Karpas-422 (cell line): Measurements from ENCODE around the gene PIWIL4. TPM values are rescaled to one million over a fixed set of nuclear protein-coding genes. Genes with fewer than 3 reads are reported as not detected.

Experiments
- DNase-seq: peaks from one replicate; pipeline ENCODE4 v3.0.0-alpha.2; 2015
- H2AFZ ChIP-seq: fragments of 200-600 bp; sonication (generic); 2 replicates; pipeline ENCODE4 v1.6.1; 2014; ENCODE audit warnings: antibody characterized with exemption, low read length, mixed read lengths
- H3K27ac ChIP-seq: fragments of 200-600 bp; sonication (generic); 2 replicates; pipeline ENCODE4 v1.5.1; 2014; ENCODE audit warnings: mild to moderate bottlenecking, low read length, moderate library complexity
- H3K27me3 ChIP-seq: fragments of 200-600 bp; sonication (generic); 2 replicates; pipeline ENCODE4 v1.6.1; 2014; ENCODE audit warnings: low read length, mixed read lengths
- H3K36me3 ChIP-seq: fragments of 200-600 bp; sonication (generic); 2 replicates; pipeline ENCODE4 v1.6.1; 2014; ENCODE audit warnings: low read length, mixed read lengths; ENCODE audit not compliant: insufficient read depth
- H3K4me1 ChIP-seq: fragments of 200-600 bp; sonication (generic); 2 replicates; pipeline ENCODE4 v1.6.1; 2014; ENCODE audit warnings: mild to moderate bottlenecking, low read length, mixed read lengths
- H3K4me2 ChIP-seq: fragments of 200-600 bp; sonication (generic); 2 replicates; pipeline ENCODE4 v1.6.1; 2014; ENCODE audit warnings: low read length, low read depth, mild to moderate bottlenecking; ENCODE audit not compliant: poor library complexity, severe bottlenecking
- H3K4me3 ChIP-seq: fragments of 200-600 bp; sonication (generic); 2 replicates; pipeline ENCODE4 v1.5.1; 2014; ENCODE audit warnings: mild to moderate bottlenecking, antibody characterized with exemption, low read length, mixed read lengths
- H3K79me2 ChIP-seq: fragments of 200-600 bp; sonication (generic); 2 replicates; pipeline ENCODE4 v1.6.1; 2014; ENCODE audit warnings: mild to moderate bottlenecking, low read length, mixed read lengths
- H3K9ac ChIP-seq: fragments of 200-600 bp; sonication (generic); 2 replicates; pipeline ENCODE4 v1.6.0; 2014; ENCODE audit warnings: low read length
- H3K9me2 ChIP-seq: fragments of 200-600 bp; sonication (generic), shearing (Covaris generic); replicated peaks from 2 replicates; pipeline ENCODE4 v1.6.0; 2014; ENCODE audit warnings: mild to moderate bottlenecking, low read length, moderate library complexity; ENCODE audit not compliant: insufficient read depth
- H3K9me3 ChIP-seq: fragments of 300-700, 200-600 bp; sonication (generic); 2 replicates; pipeline ENCODE4 v1.6.1; 2014; ENCODE audit warnings: low read length, mixed read lengths
- H4K20me1 ChIP-seq: fragments of 200-600 bp; sonication (generic); 2 replicates; pipeline ENCODE4 v1.6.1; 2014; ENCODE audit warnings: mild to moderate bottlenecking, antibody characterized with exemption, low read length, low read depth; ENCODE audit not compliant: insufficient read depth
- total RNA-seq: library from RNA; depleted of rRNA; stranded (reverse); fragments of >200 nt; shearing (Covaris generic); gene quantifications from 2 replicates; pipeline ENCODE4 v1.2.3, GENCODE V29; 2014; ENCODE audit warnings: low replicate concordance

The PIWIL4 gene
- total RNA-seq, 1 experiment from 2014 or later, result 0.30 TPM

DNA sequence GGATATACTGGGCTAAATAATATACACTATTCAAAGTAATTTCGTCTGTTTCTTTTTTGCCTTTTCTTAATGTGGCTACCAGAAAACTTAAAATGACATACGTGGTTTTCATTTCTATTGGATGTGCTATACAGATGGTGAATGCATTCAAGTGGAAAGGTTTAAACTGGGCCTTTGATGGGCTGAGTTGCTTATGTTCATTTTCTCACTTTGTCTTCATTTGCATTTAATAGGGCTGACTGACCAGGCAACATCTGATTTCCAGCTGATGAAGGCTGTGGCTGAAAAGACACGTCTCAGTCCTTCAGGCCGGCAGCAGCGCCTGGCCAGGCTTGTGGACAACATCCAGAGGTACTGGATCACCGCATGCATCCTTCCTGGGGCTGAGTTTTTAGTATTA is 27.9 kb downstream of the PIWIL4 start:
- H3K27me3 ChIP-seq, result no peaks in the 10 kb centered on the region
- no peaks in the 10 kb centered on the region for H3K9me2 ChIP-seq
- no peak overlapping the region for H3K27ac ChIP-seq
- H3K9ac ChIP-seq, result no peak overlapping the region
- peaks cover 3% of the 10 kb centered on the region; the same call in 1 of the 2 replicates for H4K20me1 ChIP-seq
- H3K4me1 ChIP-seq, result peaks cover 6% of the 10 kb centered on the region
- no peaks in the 10 kb centered on the region for H3K36me3 ChIP-seq
- H2AFZ ChIP-seq, result no peak overlapping the region
- DNase-seq, result no peak
- H3K9me3 ChIP-seq, result no peaks in the 10 kb centered on the region
- no peak overlapping the region for H3K4me3 ChIP-seq
- H3K4me2 ChIP-seq, result no peak overlapping the region
- no peaks in the 10 kb centered on the region for H3K79me2 ChIP-seq

DNA sequence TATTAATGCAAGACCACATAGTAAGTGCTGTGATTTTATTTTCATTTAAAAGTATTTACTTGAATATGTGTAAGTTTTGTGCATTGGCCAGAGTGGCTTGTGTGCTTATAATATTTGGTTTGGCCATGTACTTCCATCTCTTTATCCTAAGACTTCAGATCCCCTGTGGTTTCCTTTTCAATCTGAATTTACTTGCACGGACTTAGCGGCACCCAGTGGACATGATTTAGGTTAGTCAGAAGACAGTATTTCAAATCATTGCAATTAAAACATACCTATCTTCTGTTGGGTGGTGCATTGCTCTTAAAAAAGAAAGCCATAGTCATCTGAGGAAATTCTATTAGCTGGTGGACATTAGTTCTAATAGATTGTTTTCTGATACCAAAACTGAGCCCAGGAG is 30.7 kb downstream of the PIWIL4 start:
- DNase-seq, result no peak

DNA sequence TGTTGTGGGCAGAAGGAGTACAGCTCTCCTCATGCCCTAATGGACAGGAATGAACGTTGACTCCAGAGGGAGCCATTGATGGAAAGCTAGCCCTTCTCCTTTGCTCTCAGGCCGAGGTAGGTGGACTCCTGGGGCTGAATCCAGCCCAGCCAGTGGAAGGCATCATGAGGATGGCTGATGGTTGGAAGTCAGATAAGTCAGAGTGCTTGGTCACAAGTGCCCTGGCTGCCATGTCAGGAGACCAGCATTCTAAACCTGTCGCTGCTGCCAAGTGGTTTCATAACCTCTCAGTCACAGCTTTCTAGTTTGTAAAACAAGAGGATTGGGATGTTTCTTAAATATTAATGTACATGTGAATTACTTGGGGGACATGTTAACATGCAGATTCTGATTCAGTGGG is 32.3 kb downstream of the PIWIL4 start:
- Histone ChIP-seq H3K27me3 (0 out of 2 replicates have a peak, but pooled peaks cover 2% of the 10 kb centered on the region), H3K9ac (no peak overlapping the region), H3K4me3 (no peak overlapping the region), H3K4me2 (no peak overlapping the region), H3K79me2 (no peaks in the 10 kb centered on the region), H3K9me3 (no peaks in the 10 kb centered on the region), H3K27ac (no peak overlapping the region), H3K4me1 (peaks cover 13% of the 10 kb centered on the region), H2AFZ (no peak overlapping the region), H3K36me3 (no peaks in the 10 kb centered on the region), H3K9me2 (no peaks in the 10 kb centered on the region), H4K20me1 (peaks cover 3% of the 10 kb centered on the region; the same call in 1 of the 2 replicates)
- DNase-seq, result no peak

More for the DNA sequence above, 30.7 kb downstream of the PIWIL4 start:
- Histone ChIP-seq H3K27ac (no peak overlapping the region), H3K27me3 (no peaks in the 10 kb centered on the region), H3K36me3 (no peaks in the 10 kb centered on the region), H3K9me2 (no peaks in the 10 kb centered on the region), H3K4me2 (no peak overlapping the region), H3K9ac (no peak overlapping the region), H3K79me2 (no peaks in the 10 kb centered on the region), H3K4me1 (peaks cover 12% of the 10 kb centered on the region), H4K20me1 (peaks cover 3% of the 10 kb centered on the region; the same call in 1 of the 2 replicates), H3K4me3 (no peak overlapping the region), H2AFZ (no peak overlapping the region), H3K9me3 (no peaks in the 10 kb centered on the region)

DNA sequence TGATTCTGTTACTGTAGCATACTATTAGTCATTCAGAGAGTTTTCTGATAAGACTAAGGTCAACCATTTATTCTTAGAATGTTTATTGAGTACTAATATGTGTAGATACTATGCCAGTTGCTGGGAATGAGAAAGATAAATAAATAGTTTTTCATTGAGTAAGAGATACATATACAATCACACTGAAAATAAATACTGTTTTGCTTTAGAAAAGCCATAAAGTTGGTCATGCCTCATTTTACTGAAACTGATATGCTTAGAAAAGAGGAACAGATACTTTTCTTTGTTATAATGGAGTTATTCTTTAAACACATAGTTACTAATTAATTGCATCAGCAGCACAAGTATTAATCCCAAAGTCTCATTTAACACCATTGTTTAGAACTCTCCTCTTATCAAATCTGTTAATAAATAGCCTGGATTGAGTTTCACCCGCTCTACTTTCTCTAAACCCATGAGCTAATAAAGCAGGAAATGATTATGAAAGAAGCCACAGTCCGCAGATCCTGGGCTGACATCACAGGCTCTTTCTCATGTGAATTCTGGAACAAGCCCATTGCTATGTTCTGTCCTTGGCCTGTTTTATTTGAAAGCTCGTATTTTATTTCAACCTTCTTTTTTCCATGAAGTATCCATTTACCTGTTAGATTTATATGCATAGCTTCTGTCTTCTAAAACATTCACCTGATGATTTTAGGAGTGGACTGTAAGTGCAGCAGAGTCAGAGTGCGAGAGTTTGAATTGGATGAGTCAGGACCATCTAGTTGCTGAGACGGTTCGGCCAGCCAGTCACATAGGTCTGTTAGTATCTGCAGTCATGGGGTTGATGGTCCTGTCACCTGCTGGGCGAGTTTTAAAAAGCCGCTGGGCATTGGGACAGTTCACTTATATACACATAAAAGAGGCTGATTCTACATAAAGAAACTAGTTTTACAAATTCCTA is 35.5 kb downstream of the PIWIL4 start:
- H3K27ac ChIP-seq, result no peak overlapping the region

DNA sequence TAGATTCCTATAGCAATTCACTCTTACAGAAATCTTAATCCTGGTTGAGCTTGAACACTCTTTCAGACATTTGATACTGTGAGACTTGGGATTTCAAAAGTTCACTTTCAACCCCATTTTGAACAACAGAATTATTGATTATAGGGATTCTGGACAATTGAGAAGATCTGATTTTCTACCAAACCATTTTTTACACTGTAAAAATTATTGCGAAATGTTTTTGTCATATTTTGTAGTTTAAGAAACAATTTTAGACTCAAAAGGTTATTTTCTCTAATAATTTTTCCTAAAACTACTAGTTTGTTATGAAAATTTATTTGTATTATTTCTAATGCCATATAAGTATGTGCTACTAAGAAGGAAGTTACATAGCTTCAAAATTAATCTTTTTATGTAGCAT is 36.4 kb downstream of the PIWIL4 start:
- Histone ChIP-seq H3K9me3 (no peaks in the 10 kb centered on the region), H3K9ac (no peak overlapping the region), H3K9me2 (no peaks in the 10 kb centered on the region), H3K36me3 (no peaks in the 10 kb centered on the region), H3K27me3 (0 out of 2 replicates have a peak, but pooled peaks cover 2% of the 10 kb centered on the region), H3K79me2 (no peaks in the 10 kb centered on the region), H3K4me2 (no peak overlapping the region), H2AFZ (no peak overlapping the region), H3K4me1 (peaks cover 7% of the 10 kb centered on the region), H3K27ac (no peak overlapping the region), H4K20me1 (no peaks in the 10 kb centered on the region), H3K4me3 (no peak overlapping the region)
- DNase-seq, result no peak

More for the DNA sequence above, 35.5 kb downstream of the PIWIL4 start:
- Histone ChIP-seq H3K27me3 (0 out of 2 replicates have a peak, but pooled peaks cover 2% of the 10 kb centered on the region), H3K4me3 (no peak overlapping the region), H3K9ac (no peak overlapping the region), H3K36me3 (no peaks in the 10 kb centered on the region), H2AFZ (no peak overlapping the region), H3K4me1 (peaks cover 7% of the 10 kb centered on the region), H3K4me2 (no peak overlapping the region), H3K9me2 (no peaks in the 10 kb centered on the region), H4K20me1 (no peaks in the 10 kb centered on the region), H3K79me2 (no peaks in the 10 kb centered on the region), H3K9me3 (no peaks in the 10 kb centered on the region)
- DNase-seq, result peak; percentile 89

- H3K9me3 ChIP-seq, result no peaks in the 10 kb centered on the region
- no peak for DNase-seq
- H3K9ac ChIP-seq, result no peak overlapping the region
- no peaks in the 10 kb centered on the region for H3K9me2 ChIP-seq
- no peaks in the 10 kb centered on the region for H4K20me1 ChIP-seq
- no peak overlapping the region for H2AFZ ChIP-seq
- no peak overlapping the region for H3K4me3 ChIP-seq
- no peak overlapping the region for H3K4me2 ChIP-seq
- no peaks in the 10 kb centered on the region for H3K36me3 ChIP-seq
- 0 out of 2 replicates have a peak, but pooled peaks cover 2% of the 10 kb centered on the region for H3K27me3 ChIP-seq
- H3K79me2 ChIP-seq, result no peaks in the 10 kb centered on the region
- peaks cover 7% of the 10 kb centered on the region for H3K4me1 ChIP-seq
- no peak overlapping the region for H3K27ac ChIP-seq
Observed at GRCh38 chr11:94604482-94604881, 37.3 kb downstream of the PIWIL4 start.

- H3K4me3 ChIP-seq, result no peak overlapping the region
- peaks cover 18% of the 10 kb centered on the region for H3K9me3 ChIP-seq
- no peaks in the 10 kb centered on the region for H3K36me3 ChIP-seq
- no peaks in the 10 kb centered on the region for H4K20me1 ChIP-seq
- no peaks in the 10 kb centered on the region for H3K4me1 ChIP-seq
- H3K4me2 ChIP-seq, result no peak overlapping the region
- DNase-seq, result no peak
- H3K27me3 ChIP-seq, result peaks cover 4% of the 10 kb centered on the region; the same call in 1 of the 2 replicates
- no peak overlapping the region for H3K27ac ChIP-seq
- H3K79me2 ChIP-seq, result no peaks in the 10 kb centered on the region
- H3K9me2 ChIP-seq, result no peaks in the 10 kb centered on the region
- no peak overlapping the region for H3K9ac ChIP-seq
- H2AFZ ChIP-seq, result no peak overlapping the region
Observed at GRCh38 chr11:94613120-94613519, 46.0 kb downstream of the PIWIL4 start.

- H3K4me1 ChIP-seq, result no peaks in the 10 kb centered on the region
- no peaks in the 10 kb centered on the region for H3K79me2 ChIP-seq
- H3K9me3 ChIP-seq, result peaks cover 6% of the 10 kb centered on the region; the same call in 1 of the 2 replicates
- no peaks in the 10 kb centered on the region for H3K9me2 ChIP-seq
- H3K27ac ChIP-seq, result no peak overlapping the region
- H2AFZ ChIP-seq, result no peak overlapping the region
- H3K4me3 ChIP-seq, result no peak overlapping the region
- H4K20me1 ChIP-seq, result no peaks in the 10 kb centered on the region
- H3K36me3 ChIP-seq, result no peaks in the 10 kb centered on the region
- no peak overlapping the region for H3K9ac ChIP-seq
- H3K4me2 ChIP-seq, result no peak overlapping the region
- DNase-seq, result peak; percentile 95
- peaks cover 2% of the 10 kb centered on the region; the same call in 1 of the 2 replicates for H3K27me3 ChIP-seq
Observed at GRCh38 chr11:94623120-94623735, 56.1 kb downstream of the PIWIL4 start.
